Fibroblast of lung (primary cell): ENCODE results near the gene OFD1.

Experiments used
- EZH2 ChIP-seq: IDR thresholded peaks from 2 replicates; pipeline ENCODE4 v1.5.1; 2012; ENCODE audit warnings: low read length, control low read depth, mild to moderate bottlenecking; ENCODE audit errors: missing control alignments
- TF ChIP-seq, protein P1 (sequence below), 2 donors: IDR thresholded peaks in 1 of 2; conservative IDR thresholded peaks in 1 of 2; 1 replicate in 1 of 2; 2 replicates in 1 of 2; pipeline ENCODE4 v1.5.1; 2011 to 2012; ENCODE audit warnings: low read length in 2 of 2, control low read depth in 1 of 2, inconsistent platforms in 1 of 2, low read depth in 1 of 2, mild to moderate bottlenecking in 1 of 2

DNA sequence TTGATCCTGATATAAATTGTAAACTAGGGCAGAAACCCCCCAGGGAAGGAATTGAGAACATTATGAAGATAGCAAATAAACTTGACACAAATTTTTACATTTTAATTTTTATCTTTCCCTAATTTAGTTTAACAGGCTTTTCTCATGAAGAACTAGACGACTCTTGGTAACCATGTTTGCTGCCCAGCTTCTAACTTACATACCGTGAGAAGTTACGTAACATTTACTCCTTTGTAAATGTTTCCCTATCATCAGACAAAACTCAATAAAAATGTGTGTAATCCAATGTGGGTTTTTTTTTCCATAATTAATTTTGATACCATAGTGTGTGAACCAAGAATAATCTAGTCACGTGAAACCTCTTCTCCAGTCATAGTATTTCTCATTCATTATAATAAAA, 34.4 kb downstream of the OFD1 start:
- TF ChIP-seq, protein P1, sequence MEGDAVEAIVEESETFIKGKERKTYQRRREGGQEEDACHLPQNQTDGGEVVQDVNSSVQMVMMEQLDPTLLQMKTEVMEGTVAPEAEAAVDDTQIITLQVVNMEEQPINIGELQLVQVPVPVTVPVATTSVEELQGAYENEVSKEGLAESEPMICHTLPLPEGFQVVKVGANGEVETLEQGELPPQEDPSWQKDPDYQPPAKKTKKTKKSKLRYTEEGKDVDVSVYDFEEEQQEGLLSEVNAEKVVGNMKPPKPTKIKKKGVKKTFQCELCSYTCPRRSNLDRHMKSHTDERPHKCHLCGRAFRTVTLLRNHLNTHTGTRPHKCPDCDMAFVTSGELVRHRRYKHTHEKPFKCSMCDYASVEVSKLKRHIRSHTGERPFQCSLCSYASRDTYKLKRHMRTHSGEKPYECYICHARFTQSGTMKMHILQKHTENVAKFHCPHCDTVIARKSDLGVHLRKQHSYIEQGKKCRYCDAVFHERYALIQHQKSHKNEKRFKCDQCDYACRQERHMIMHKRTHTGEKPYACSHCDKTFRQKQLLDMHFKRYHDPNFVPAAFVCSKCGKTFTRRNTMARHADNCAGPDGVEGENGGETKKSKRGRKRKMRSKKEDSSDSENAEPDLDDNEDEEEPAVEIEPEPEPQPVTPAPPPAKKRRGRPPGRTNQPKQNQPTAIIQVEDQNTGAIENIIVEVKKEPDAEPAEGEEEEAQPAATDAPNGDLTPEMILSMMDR (conservative IDR thresholded peaks at IDR 0.05 in 1 of 2, IDR thresholded peaks at IDR 0.05 in 1 of 2; ENCODE audit: low read depth in 1 of 2, low read length in 2 of 2): no peak
- TF ChIP-seq EZH2: no peak
